SJCRH30 (cell line): ENCODE measurements around the gene ETV6. TPM values are rescaled to one million over a fixed set of nuclear protein-coding genes. Genes with fewer than 3 reads are reported as not detected.

ENCODE experiments used
- DNase-seq, 2 experiments: peaks; one replicate each; pipeline ENCODE4 v3.0.0-alpha.2; 2015 to 2020
- H3K27ac ChIP-seq: fragments of 250-450 bp; sonication (Bioruptor Pico); 2 replicates; pipeline ENCODE4 v1.5.1; 2020; ENCODE audit warnings: mild to moderate bottlenecking, moderate library complexity
- H3K27me3 ChIP-seq: fragments of 250-450 bp; sonication (Bioruptor Pico); 2 replicates; pipeline ENCODE4 v1.5.1; 2020; ENCODE audit warnings: mild to moderate bottlenecking, moderate library complexity
- H3K36me3 ChIP-seq: fragments of 250-450 bp; sonication (Bioruptor Pico); 2 replicates; pipeline ENCODE4 v1.5.1; 2020; ENCODE audit warnings: mild to moderate bottlenecking, moderate library complexity
- H3K4me1 ChIP-seq: fragments of 250-450 bp; sonication (Bioruptor Pico); 2 replicates; pipeline ENCODE4 v1.5.1; 2020; ENCODE audit warnings: mild to moderate bottlenecking, moderate library complexity
- H3K4me3 ChIP-seq: fragments of 250-450 bp; sonication (Bioruptor Pico); 2 replicates; pipeline ENCODE4 v1.5.1; 2020; ENCODE audit warnings: mild to moderate bottlenecking, moderate library complexity
- H3K9me3 ChIP-seq: fragments of 250-450 bp; sonication (Bioruptor Pico); replicated peaks from 2 replicates; pipeline ENCODE4 v1.5.1; 2020; ENCODE audit warnings: mild to moderate bottlenecking, moderate library complexity
- total RNA-seq: library from RNA; depleted of rRNA; stranded (reverse); fragments of >200 nt; shearing (Covaris generic); gene quantifications from 2 replicates; pipeline ENCODE4 v1.2.3, GENCODE V29; 2014

ETV6 gene
- total RNA-seq, 1 experiment from 2014 or later, result 5.6 TPM

DNA sequence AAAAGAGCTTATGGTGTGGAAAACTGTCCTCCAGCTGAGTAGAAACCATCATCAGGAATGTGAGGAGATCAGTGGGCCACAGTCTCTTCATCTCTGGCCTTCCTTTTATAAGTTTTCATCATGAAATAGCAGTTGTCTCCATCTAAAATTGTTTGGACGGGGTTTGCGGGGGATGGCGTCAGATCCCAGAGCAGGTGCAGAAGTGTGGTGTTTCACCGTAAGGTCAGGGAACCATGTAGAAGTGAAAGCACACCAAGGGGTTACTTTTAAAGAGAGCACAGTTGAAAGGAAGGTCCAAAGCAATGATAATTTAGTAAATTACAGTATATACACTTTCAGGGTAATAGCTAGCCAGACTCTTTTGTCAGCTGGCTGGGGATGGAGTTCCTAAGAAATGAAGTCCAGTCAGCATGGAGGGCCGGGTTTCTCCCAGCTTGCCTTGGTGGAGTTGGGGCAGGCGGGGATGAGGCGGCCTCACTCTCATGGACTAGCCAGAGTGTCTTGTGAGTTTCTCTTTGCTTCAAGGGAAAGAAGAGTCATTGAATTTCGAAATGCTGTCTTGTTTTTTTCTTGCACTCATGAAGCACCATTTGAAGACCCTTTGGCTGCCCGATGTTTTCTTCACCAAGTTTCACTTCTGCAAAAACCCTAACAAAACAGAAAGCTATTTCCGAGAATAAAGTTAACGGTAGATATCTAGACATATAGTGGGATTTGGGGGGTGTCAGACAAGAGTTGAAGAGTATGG is 100.6 kb downstream of the ETV6 start:
- Histone ChIP-seq H3K4me3 (no peak overlapping the region), H3K27me3 (no peaks in the 10 kb centered on the region), H3K36me3 (no peaks in the 10 kb centered on the region), H3K9me3 (no peaks in the 10 kb centered on the region), H3K27ac (no peak overlapping the region), H3K4me1 (no peaks in the 10 kb centered on the region)
- DNase-seq, result no peak

- H3K4me1 ChIP-seq, result no peaks in the 10 kb centered on the region
- no peaks in the 10 kb centered on the region for H3K36me3 ChIP-seq
- H3K27me3 ChIP-seq, result no peaks in the 10 kb centered on the region
- no peaks in the 10 kb centered on the region for H3K9me3 ChIP-seq
- DNase-seq, result no peak
- no peak overlapping the region for H3K27ac ChIP-seq
- H3K4me3 ChIP-seq, result no peak overlapping the region
Measured at GRCh38 chr12:11752403-11753149, 103.1 kb downstream of the ETV6 start.

DNA sequence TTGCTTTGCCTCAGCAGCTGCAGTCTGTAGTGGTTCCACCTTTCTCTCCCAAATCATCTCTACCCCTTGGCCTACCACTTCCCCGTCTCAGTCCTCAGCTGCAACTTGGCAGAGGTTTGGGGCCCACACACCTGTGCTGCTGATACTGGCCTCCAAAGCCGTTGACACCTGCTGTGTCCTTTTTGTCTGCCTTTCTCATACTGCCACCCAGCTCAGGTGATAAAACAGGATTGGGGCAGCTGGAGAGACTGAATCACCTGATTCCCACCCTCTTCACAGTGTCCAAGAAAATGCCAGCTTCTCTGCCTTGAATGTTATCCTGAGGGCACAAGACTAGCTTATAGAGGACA is 103.7 kb downstream of the ETV6 start:
- Histone ChIP-seq H3K27me3 (no peaks in the 10 kb centered on the region), H3K4me3 (no peak overlapping the region), H3K36me3 (no peaks in the 10 kb centered on the region), H3K27ac (no peak overlapping the region), H3K9me3 (no peaks in the 10 kb centered on the region), H3K4me1 (no peaks in the 10 kb centered on the region)
- no peak for DNase-seq

- DNase-seq, result no peak
- no peak overlapping the region for H3K4me3 ChIP-seq
- no peaks in the 10 kb centered on the region for H3K36me3 ChIP-seq
- H3K27me3 ChIP-seq, result no peaks in the 10 kb centered on the region
- H3K4me1 ChIP-seq, result no peaks in the 10 kb centered on the region
- H3K9me3 ChIP-seq, result no peaks in the 10 kb centered on the region
- H3K27ac ChIP-seq, result no peak overlapping the region
Measured at GRCh38 chr12:11753826-11754225, 104.4 kb downstream of the ETV6 start.

- Histone ChIP-seq H3K4me1 (no peaks in the 10 kb centered on the region), H3K36me3 (no peaks in the 10 kb centered on the region), H3K4me3 (no peak overlapping the region), H3K9me3 (no peaks in the 10 kb centered on the region), H3K27me3 (no peaks in the 10 kb centered on the region), H3K27ac (no peak overlapping the region)
- no peak for DNase-seq
Measured at GRCh38 chr12:11754256-11754655, 104.8 kb downstream of the ETV6 start.

DNA sequence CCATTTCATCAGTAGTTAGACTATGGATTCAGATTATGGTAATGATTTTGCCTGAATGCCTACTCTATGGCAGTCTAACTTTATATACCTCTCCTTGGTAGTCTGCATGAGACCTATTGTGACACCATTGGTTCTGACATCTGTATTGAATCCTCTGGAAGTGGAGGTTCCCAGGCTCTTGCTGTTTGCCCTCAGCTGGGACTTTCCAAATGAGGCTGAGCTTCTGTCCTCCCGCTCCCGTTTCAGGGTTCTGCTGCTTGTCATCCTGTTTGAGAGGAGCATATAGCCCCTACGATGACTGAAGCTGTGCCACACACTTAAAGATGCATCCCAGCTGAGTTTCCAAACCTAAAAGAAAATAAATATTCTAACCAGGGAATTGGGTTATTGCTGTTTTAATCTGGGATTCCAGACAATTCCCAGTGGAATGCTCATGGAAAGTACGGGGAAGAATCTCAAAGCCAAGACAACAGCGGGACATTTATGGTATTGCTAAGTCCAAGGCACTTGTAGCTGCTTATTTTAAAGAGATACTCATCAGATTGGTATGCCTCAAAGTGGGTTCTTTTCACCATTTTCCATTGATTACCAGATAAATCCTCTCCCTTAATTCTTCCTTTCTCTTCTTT is 105.9 kb downstream of the ETV6 start:
- DNase-seq, result no peak
- Histone ChIP-seq H3K4me1 (no peaks in the 10 kb centered on the region), H3K4me3 (no peak overlapping the region), H3K27me3 (no peaks in the 10 kb centered on the region), H3K36me3 (no peaks in the 10 kb centered on the region), H3K9me3 (no peaks in the 10 kb centered on the region), H3K27ac (no peak overlapping the region)

DNA sequence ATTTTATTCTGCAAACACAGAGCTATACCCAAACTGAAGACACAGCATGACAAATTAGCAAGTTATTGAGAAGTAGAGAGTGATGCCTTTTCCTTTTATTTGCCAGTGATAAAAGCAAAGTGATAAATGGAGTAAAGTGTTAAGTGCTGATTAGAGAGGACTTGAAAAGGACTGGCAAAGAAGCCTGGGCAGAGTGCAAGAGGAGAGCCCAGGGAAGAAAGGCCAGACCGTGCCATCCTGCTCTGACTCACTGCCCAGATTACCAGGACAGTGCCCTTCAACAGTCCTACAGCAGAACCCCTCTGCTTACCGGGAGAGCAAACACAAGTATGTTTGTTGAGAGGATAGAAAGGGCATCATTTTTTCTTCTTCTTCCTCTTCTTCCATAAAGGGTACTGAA is 106.5 kb downstream of the ETV6 start:
- H3K27ac ChIP-seq, result no peak overlapping the region

GRCh38 chr12:11756523-11756922 is 107.0 kb downstream of the ETV6 start:
- H3K36me3 ChIP-seq, result no peaks in the 10 kb centered on the region
- H3K4me1 ChIP-seq, result no peaks in the 10 kb centered on the region
- no peaks in the 10 kb centered on the region for H3K9me3 ChIP-seq
- no peaks in the 10 kb centered on the region for H3K27me3 ChIP-seq
- no peak overlapping the region for H3K27ac ChIP-seq
- no peak overlapping the region for H3K4me3 ChIP-seq
- no peak for DNase-seq

More for the DNA sequence above, 106.5 kb downstream of the ETV6 start:
- no peaks in the 10 kb centered on the region for H3K4me1 ChIP-seq
- H3K27me3 ChIP-seq, result no peaks in the 10 kb centered on the region
- no peak overlapping the region for H3K4me3 ChIP-seq
- DNase-seq, result no peak
- no peaks in the 10 kb centered on the region for H3K36me3 ChIP-seq
- H3K9me3 ChIP-seq, result no peaks in the 10 kb centered on the region

DNA sequence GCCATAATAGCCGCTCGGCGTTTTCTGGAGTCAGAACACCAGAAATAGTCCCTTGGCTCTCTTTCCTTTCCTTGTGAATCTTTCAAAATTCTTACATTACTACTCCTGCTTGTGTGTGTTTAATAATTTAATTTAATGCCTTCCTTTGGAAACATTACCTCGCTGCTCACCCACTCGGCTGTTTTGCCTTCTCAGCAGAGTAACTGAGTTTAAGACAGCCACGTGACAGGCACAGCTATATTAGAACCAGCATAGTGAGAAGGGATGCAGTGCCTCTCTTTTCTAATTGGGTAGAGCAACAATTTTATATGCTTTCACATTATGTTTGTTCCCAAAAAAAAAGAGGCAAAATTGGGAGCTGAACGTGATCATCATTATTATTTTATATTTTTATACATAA is 107.6 kb downstream of the ETV6 start:
- H3K36me3 ChIP-seq, result no peaks in the 10 kb centered on the region
- H3K4me1 ChIP-seq, result no peaks in the 10 kb centered on the region
- H3K4me3 ChIP-seq, result no peak overlapping the region
- H3K27me3 ChIP-seq, result no peaks in the 10 kb centered on the region
- no peaks in the 10 kb centered on the region for H3K9me3 ChIP-seq
- no peak overlapping the region for H3K27ac ChIP-seq
- DNase-seq, result no peak

DNA sequence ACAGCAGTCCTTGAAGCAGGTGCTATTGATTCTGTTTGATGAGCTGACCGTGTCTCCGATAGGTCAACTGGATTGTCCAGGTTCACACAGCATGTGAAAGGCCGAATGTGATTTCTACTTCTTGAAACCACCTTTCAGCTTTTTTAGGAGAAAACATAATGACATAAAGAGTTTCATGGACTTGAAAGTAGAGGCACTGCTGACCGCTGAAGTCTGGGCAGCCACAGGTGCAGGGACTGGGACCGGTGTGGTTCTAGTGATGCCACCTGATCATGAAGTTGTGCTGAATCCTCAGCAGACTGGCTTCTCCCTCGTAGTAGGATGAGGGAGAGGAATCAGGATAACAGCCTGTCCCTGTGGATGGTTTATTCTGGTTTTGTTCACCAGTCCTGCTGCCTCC is 108.1 kb downstream of the ETV6 start:
- no peaks in the 10 kb centered on the region for H3K4me1 ChIP-seq
- H3K36me3 ChIP-seq, result no peaks in the 10 kb centered on the region
- no peak for DNase-seq
- no peak overlapping the region for H3K27ac ChIP-seq
- no peaks in the 10 kb centered on the region for H3K9me3 ChIP-seq
- H3K27me3 ChIP-seq, result no peaks in the 10 kb centered on the region
- no peak overlapping the region for H3K4me3 ChIP-seq

GRCh38 chr12:11758087-11758486 is 108.6 kb downstream of the ETV6 start:
- H3K4me1 ChIP-seq, result no peaks in the 10 kb centered on the region
- no peak overlapping the region for H3K4me3 ChIP-seq
- no peaks in the 10 kb centered on the region for H3K27me3 ChIP-seq
- no peak for DNase-seq
- H3K27ac ChIP-seq, result no peak overlapping the region
- no peaks in the 10 kb centered on the region for H3K36me3 ChIP-seq
- H3K9me3 ChIP-seq, result no peaks in the 10 kb centered on the region

- DNase-seq, result no peak
- H3K4me3 ChIP-seq, result no peak overlapping the region
- no peaks in the 10 kb centered on the region for H3K9me3 ChIP-seq
- no peaks in the 10 kb centered on the region; the same call in 1 of the 2 replicates for H3K4me1 ChIP-seq
- no peaks in the 10 kb centered on the region for H3K27me3 ChIP-seq
- H3K27ac ChIP-seq, result no peak overlapping the region
- H3K36me3 ChIP-seq, result no peaks in the 10 kb centered on the region
Measured at GRCh38 chr12:11758510-11759493, 109.3 kb downstream of the ETV6 start.

- Histone ChIP-seq H3K9me3 (no peaks in the 10 kb centered on the region), H3K4me3 (no peak overlapping the region), H3K36me3 (no peaks in the 10 kb centered on the region), H3K27ac (no peak overlapping the region), H3K4me1 (peaks cover 6% of the 10 kb centered on the region; the same call in 1 of the 2 replicates), H3K27me3 (no peaks in the 10 kb centered on the region)
- DNase-seq, result no peak
Measured at GRCh38 chr12:11759494-11759878, 110.0 kb downstream of the ETV6 start.

DNA sequence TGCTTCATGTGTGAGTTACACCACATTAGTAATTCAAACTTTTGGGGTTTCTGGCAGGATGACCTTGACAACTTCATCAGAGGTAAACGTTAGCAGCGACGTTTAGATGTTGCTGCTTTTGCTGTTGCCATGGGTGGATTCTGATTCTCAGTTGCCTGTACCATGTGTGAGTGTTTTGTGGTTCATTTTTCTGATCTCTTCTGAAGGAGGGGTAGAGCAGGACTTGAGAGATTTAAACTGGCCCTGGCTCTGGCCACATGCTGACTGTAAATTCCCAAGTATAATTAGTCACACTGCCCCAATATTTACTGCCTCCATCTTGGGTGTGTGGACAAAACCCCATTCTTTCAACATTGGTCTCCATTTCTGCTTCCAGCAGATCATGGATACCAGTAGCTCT is 110.4 kb downstream of the ETV6 start:
- Histone ChIP-seq H3K9me3 (no peaks in the 10 kb centered on the region), H3K4me1 (peaks cover 9% of the 10 kb centered on the region; the same call in 1 of the 2 replicates), H3K27ac (no peak overlapping the region), H3K4me3 (no peak overlapping the region), H3K36me3 (no peaks in the 10 kb centered on the region), H3K27me3 (no peaks in the 10 kb centered on the region)
- no peak for DNase-seq
